Measurements from ENCODE around the gene SDF2L1.

Gene SDF2L1

DNA sequence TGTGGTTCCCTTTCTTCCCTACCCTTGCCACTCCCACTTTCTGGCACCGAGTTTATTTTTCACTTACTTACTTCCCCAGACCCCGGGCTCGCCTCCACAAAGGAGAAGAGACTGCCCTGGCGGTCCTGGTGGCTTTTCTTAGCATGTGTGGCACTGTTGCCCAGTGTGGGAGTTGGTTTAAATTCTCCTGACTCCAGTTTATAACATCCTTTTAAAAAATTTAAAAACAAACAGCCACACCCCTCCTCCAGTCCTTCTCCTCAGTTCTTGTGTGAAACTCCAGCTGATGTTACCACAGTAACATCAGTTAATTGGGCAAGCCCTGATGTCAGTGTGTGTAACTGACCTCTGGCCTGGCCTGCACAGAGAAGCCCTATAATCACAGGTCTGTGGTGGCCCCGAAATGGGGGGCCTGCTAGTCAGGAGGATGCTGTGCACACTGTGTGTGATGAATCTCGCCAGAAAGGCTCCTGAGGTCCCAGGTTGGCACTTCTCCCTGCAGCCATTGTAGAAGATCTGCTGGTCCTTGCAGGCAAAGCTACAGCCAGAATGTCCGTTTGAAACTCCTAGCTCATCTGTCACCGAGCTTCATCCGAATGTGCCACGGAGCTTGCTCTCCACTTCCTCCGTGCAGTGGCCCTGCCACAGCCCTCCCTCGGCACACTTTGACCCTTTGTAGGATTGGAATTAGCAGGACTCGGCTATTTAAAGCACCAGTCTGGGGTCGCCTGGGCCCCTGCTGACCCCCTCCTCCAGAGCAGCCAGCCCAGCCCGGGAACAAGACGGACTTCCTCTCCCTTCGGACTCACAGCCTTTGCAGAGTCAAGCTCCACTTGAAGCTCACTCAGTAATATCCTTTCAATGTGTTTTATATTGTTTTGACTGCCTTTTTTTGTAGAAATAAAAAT, 19.8 kb upstream of the SDF2L1 start:
- no peak for DNase-seq

DNA sequence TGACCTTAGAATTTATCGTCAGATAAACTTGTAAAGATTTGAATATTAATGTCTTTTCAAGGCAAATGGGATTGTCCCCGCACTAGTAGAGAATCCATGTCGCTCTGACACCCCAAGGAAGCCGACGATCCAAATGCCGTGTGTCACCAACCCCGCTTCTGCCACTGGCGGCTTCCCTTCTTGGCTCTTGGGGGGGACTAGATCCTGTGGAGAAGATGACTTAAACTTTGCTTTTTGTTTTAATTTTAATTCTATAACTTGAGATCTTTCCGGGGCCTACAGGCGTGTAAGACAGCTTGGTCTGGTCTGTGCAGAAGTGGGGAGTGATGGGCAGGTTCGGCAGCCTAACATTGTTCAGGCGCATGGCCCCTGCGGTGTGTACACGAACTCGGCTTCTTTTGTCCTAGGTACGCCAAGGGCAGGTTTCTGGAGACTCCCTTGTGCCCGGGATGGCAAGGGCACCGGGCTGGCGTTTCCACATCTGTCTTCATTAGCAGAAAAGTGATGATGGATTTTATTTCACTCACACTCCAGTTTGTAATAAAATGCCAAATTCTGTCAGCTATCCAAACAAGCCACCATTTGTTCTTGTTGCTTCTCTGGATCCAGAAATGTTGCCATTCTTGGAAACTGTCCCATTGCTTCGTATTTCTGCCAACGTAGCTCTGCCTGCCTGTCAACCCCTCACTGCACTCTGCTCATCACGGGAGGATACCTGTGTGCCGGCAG, 19.0 kb upstream of the SDF2L1 start:
- no peak for DNase-seq

DNA sequence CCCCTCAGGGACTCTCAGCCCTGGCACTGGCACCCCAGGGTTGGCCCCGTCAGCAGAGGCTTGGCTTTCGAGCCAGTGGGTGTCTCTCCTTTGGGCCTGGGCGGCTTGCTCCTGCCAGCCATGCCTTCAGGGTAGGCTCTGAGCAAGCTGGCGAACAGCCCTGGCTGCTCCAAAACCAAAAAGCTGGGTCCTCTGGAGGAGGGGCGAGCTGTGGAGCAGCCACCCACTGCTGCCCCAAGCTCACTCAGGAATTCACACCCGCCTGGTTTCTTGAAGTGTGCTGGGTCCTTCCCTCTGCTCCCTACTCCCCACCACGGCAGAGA, 18.5 kb upstream of the SDF2L1 start:
- no peak for DNase-seq

DNA sequence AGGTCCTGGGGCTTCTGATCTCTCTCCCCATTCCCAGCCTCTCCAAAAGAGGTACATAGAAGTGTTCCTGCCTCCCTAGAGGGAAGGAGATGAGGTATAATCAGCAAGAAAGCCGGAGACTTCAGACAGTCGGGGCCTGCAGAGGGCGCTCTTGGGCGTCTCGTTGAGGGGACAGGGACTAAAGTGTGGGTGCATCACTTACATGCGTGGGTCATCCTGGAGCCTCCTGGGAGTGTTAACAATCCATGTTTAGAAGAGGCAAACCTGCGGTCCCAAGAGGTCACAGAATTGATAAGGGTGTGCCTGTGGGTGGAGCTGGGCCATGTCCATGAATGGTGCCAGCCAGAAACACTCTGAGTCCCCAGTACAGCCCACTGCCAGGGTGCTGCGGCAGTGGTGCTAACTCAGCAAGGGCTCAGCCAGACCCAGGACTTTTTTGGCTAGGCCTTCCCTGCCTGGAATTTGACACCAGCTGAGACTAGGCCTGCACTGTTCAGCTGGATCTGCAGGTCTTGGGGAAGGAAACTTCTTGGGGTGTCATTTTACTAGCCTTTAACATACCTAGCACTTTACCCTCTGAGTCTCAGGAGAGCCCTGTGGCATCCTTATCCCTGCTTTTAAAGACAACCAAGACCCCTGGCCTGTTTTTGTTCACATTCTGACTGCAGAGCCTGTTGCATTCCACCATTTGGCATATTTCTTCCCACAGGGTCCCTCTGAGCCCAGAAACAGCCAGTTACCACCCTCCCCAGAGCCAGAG, 17.8 kb upstream of the SDF2L1 start:
- no peak for DNase-seq

DNA sequence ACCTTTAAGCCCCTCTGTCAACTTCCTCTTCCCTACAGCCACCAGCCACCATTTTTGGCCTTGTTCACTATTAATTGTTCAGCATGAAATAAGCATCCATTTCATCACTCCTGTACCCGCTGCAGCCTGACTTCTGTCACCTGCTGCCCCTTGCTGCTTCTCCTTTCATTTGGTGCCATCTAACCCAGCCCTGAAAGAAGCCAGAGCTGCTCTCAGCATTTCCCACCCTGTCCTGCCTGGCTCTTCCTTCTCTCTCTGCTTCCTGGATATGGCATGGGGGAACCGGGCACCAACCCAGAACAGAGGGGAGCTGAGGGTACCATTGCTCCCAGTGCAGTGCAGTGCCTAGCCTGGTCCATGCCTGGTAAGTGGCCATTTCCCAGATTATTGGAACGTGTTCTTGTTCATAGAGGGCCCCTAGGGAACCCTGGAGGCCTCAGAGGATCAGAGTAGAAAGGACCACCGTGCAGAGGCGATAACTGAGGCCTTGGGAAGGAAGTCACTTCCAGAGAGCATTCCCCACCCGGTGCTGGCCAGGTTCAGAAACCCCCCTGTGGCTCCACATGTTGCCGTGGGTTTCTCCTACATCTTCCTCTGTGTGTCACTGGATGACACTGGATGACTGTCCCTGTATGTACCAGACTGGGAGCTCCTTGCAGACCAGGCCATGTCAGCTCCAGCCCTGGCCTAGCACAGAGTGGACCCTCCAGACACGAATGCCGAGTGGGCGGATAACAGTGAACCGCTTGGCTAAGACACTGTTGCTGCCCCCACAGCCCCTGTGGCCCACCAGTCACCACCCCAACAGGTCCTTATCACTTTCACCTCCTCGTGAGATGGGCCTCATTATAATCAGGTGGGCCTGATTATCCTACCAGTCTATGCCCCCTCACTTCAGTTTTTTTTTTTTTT, 17.0 kb upstream of the SDF2L1 start:
- DNase-seq = no peak

DNA sequence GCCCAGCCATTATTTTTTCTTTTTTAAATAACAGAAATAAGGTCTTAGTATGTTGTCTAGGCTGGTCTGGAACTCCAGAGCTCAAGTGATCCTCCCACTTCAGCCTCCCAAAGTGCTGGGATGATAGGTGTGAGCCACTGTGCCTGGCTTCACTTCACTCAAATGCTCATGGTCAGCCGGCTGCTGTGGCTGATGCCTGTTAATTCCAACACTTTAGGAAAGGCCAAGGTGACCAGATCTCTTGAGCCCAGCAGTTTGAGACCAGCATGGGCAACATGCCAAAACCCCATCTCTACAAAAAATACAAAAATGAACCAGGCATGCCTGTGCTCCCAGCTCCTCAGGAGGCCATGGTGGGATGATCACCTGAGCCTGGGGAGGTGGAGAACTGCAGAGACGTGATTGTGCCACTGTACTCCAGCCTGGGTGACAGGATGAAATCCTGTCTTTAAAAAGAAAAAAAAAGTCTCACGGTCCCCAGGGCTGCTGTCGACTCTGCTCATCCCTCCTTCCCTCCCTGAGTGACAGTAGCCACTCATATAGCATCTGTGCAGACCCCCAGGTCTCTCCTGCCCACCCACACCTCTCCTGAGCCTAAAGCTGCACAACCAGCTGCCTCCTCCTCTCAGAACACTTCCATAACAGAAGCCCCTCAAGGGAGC, 15.9 kb upstream of the SDF2L1 start:
- DNase-seq = no peak

DNA sequence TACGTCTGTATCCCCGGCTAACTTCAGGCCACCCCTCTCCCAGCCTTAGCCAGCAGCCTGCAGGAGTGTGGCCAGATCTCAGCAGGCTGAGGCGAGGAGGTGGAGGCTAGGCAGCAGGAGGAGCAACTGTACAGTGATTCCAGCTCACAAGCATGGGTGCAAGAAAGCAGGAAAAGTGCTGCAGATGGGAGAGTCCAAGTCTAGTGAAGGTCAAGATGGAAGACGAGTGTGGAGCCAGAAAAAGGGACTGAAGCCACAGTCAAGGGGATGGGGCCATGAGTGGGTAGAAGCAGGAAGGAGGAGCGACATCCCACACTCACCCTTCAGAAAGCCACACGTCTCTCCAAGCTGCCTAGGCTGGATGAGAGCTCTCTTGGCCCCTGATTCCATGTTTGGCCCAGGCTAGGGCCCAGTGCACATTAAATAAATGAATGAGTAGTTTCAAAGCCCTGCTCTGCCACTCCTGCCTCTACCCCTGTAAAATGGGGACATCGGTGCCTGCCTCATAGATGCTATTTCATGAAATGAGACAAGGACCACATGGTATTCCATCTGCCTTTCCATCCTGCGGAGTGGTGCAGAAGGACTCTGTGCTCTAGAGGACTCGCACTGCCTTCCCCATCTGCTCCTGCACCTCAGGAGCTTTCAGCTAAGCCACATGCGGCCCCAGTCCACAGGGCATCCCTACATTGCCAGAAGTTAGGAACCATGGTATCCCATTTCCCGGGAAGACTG, 15.2 kb upstream of the SDF2L1 start:
- DNase-seq = no peak

DNA sequence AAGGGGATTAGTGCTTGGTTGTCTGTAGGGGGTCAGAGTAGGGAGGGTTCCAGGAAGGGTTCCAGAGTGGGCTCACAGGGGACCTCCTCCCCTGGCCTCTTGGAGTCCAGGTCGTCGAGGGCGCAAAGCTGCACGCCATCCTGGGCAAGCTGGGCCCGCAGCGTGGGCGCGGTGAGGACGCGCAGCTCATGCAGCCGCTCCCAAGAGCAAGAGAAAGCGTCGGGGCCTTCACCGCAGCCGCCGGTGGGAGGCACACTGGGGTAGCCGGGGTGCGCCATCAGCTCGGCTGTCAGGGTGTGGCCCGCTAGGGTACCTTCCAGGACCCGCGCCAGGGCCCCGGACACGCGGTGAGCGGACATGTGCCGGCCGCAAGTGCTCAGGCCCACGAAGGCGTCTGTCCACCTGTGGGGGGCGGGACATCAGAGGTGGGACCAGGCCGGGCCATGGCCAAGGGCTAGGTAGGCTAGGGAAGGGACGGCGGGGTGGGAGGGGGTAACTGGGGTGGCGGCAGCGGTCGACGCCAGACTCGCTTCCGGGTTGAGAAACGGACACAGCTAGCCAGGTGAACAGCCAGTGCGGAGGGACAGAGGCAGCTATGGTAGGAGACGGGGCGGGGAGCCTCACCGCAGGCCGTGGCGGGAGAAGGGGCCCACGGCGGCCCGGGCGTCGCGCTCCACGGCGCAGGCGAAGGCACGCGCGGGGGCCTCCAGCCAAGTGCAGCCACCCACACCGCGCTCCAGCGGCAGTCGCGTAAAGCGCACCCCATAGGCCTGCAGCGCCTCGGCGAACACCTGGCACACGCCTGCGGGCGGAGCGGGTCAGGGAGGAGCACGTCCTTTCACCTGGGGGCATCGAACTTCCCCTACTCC, 13.5 kb upstream of the SDF2L1 start:
- DNase-seq = no peak

DNA sequence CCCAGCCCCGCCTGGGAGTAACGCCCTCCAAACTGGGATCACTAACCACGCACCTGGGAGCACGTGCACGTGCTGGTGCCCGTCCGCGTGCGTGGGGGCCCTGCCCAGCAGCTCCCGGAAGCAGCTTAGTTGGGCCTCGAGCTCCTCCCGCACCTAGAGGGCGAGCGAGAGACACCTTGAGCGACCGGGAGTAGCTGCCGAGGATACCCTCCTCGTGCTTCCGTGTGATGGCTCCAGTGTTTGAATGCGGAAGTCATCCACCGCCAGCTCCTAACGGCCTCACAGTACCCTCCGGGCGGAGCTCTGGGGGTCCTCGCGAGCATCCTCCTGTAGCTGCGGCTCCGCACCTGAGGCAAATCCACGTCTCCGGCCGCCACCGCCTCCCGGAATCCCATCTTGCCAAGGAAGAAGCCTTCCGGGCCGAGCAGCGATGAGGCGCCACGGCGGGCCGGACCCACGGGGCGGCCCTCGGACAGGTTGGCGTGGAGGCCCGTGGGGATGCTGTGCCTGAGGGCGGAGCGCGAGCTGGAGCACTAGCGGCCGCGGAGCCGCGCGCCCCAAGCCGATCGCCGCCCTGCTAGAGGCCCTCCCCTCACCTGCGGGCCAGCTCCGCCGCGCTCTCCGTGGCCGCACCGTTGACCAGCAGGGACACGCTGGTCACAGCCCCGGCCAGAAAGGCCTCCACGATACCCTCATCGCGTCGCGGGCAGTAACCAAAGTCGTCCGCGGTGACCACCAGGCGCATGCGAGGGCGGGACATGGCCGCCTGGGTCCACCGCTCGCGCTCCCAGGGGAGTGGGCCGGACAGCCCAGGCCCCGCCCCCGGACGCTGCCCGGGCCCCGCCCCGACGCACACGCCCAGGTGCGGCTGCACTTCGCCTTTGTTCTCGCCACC, 12.6 kb upstream of the SDF2L1 start, which contains the start of gene YDJC:
Gene YDJC, minus strand, starts transcription at position 768 of the 895 bp plus-strand sequence. Its CDS starts 8 bp downstream, at position 760.
- peak; percentile 90 for DNase-seq

DNA sequence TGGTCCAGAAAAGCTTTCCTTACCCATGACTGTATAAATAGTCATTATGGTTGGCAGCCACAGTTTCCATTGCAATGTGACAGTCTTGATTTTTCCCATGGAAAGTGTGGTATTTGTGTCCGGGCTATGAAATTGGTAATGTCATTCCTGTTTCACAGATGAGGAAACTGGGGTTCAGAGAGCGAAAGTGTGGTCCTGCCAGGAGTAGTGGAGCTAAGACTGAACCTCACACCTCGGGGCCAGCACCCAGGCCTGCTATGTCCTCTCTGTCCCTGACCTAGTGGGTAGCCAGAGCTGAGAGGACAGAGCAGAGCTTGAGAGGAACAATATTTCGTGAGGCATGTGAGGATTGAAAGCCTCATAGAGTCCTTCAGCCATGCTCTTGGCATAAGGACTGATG, 11.1 kb upstream of the SDF2L1 start:
- DNase-seq = no peak

DNA sequence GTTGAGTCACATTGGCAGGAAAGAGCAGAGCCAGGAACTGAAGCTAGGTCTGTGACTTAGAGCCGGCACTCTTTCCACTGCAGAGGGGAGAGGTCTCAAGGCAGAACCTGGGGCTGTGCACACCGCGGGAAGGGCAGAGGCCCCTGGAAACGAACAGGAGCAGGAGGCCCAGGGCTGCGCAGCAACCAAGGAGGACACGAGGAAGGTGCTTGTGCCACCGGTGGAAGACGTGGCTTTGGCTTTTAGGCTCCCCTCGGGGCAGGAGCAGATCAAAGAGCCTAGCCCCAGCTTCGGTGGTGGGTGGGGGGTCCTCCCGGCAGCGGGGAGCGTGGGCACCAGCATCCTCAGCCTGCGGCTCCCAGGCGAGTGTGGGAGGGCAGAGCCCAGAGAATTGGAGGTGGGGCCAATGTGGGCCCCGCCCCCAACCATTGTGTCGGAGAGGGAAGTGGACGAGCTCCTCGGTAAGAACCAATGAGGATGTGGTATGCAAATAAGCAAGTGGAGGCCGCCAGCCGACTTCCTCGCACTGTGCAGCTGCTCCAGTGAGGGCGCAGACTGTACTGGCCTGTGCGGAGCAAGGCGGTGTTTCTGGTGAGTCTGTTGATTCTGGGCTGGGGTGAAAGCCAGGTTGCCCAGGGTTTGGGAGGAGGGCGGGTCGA, 9.7 kb upstream of the SDF2L1 start, which contains the start of gene CCDC116:
Gene CCDC116, plus strand, starts transcription at position 524 of the 659 bp plus-strand sequence. CDS start 422 bp downstream, outside the sequence.
- peak; percentile 86 for DNase-seq

DNA sequence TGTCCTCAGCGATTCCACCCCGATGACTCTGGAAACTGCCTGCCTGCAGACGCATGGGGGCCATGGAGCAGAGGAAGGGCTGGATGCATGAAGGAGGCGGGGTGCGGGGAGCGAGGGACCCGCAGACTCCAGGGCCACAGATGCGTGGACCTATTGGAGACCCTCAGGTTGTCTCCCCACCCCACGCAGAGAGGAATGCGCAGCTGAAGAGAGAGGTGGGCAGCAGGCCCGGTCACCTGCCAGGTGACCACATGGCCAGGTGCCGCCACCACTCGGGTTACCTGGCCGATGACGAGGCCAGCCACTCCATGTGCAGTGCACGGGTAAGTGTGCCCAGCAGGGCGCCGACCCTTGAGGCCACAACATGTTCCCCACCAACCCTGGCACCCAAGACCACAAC, 9.2 kb upstream of the SDF2L1 start:
- no peak for DNase-seq

DNA sequence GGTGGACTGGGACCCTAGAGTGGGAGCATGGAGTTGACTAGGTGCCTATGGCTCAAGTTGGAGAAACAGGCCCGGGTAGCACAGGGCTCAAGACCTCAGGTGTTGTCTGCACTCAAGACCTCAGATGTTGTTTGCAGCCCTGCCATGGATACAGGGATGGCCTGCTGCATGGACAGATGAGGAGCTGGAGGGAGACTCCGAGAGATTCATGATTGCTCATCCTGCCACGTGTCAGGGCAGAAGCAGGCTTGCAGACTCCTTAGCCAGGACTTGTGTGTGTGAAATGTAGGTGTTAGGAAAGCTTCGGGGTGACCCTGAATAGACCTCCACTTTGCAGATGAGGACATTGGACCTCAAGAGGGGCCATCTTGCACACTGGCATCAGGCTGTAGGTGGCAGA, 8.6 kb upstream of the SDF2L1 start:
- no peak for DNase-seq

DNA sequence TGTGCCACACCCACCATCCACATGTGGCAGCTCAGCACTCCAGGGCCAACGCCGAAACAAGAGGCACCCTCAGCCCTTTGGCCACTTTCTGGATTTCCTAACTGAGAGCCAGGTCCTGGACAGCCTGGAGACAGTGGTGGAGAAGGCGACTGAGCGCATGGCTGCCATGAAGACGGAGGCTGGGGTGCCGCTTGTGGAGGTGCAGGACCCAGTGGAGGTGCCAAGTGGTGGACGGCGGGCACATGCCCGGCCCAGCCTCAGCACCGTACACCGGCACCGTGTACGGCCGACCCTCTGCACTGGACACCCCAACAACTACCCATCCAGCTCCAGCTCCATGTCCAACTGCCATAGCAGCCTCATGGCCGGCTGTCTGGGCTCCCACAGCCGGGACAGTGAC, 8.0 kb upstream of the SDF2L1 start:
- no peak for DNase-seq

DNA sequence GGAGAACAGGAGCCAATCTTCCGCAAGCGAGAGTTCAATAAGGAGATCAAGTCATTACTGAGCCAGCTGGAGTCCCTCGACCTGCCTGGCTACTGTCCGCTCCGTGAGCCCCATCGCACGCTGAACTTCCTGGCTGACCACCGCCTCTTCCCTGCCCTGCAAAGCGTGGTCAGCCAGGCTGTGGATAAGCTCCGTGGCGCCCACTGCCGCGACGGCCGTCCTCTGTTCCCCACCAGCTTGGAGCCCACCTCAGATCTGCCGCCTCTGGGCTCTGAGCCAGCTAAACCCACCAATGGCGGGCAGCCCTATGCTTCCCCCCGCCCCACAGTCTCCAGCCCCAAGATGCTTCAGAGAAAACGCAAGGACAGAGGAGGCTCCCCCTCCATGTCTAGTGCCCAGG, 7.3 kb upstream of the SDF2L1 start:
- no peak for DNase-seq

DNA sequence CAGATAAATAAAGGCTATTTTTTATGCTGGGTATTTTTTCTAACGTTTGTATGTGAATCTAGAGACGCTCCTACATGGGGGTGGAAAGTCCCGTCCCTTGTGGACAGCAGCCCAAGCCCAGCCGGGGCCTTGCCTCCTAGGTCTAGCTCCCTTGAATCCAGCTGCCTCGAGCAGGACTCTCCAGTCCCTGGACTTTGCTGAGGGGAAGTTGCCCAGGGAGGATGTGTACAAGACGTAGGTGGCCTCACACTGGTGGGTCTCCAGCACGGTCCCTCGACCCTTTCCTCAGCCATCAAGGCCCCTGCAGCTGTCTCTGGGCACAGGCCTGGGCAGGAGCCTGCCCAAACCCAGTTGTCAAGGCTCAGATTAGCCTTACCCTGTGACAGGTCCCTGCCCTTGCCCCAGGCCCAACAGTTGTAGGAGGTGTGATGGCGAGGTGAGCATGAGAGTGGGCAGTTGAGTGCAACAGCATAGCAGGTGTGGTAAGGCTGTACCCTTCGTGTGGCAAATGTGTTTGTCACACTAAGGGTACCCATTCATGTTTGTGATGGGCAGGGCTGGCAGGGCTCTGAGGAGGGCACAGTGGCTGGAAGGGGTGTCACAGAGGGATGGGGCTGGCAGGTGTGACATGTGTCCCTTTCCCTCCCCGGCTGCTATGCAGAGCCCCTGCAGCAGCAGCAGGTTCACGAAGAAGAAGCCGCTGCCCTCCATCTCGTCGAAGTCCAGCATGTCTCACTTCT, 6.2 kb upstream of the SDF2L1 start:
- DNase-seq = no peak

DNA sequence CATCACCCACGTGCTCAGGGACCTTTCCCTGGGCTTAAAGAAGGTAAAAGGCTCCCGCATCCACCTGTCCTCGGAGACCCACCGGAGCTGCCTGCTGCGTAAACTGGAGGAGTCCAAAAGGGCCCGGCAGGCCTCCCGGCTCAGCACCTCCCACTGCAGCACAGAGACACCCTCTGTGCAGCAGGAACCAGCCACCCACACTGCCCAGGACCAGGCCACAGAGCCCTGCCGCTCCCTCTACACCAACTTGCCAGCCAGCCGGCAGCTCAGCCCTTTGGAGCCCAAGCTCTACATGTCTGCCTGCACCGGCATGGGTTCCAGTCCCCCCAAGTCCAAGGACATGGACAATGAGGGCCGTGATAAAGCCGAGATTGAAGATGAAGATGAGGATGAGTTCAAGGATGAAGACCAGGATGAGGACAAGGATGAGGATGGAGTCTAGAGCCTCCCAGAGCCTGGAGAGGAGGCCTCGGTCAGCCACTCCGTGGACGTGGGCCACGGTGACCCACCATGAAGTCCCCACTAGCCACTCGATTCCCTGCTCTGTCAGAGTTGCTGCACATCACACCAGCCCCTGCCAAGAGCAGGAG, 5.4 kb upstream of the SDF2L1 start:
- DNase-seq = no peak
